Lung (tissue), 12 donors: ENCODE measurements around the gene PPP2R2C. TPM values are rescaled to one million over a fixed set of nuclear protein-coding genes. Genes with fewer than 3 reads are reported as not detected.

ENCODE experiments used
- ATAC-seq: fragments of 200-7000 bp; cut with Tn5 transposase; one replicate; pipeline ENCODE4 v1.9.1; 2020; ENCODE audit warnings: moderate number of reproducible peaks; ENCODE audit not compliant: insufficient read depth, low FRiP score
- DNase-seq, 3 donors: peaks; one replicate each; pipeline ENCODE4 v3.0.0-alpha.2; 2013 to 2017
- H3K27ac ChIP-seq, 2 donors: one replicate each; pipeline ENCODE4 v1.5.1; 2013; ENCODE audit warnings: mild to moderate bottlenecking in 2 of 2, moderate library complexity in 2 of 2, control low read depth in 1 of 2, inconsistent platforms in 1 of 2, low read depth in 1 of 2, low read length in 1 of 2
- H3K27me3 ChIP-seq, 3 donors: one replicate each; pipeline ENCODE4 v1.5.1; 2013; ENCODE audit warnings: low read length in 2 of 3; ENCODE audit not compliant: control insufficient read depth in 3 of 3, insufficient read depth in 3 of 3
- H3K36me3 ChIP-seq, 4 donors: one replicate each; pipeline ENCODE4 v1.5.1; 2013; ENCODE audit warnings: low read length in 4 of 4, mild to moderate bottlenecking in 1 of 4, moderate library complexity in 1 of 4; ENCODE audit not compliant: control insufficient read depth in 4 of 4, insufficient read depth in 4 of 4
- H3K4me1 ChIP-seq, 5 donors: one replicate each; pipeline ENCODE4 v1.5.1; 2013; ENCODE audit warnings: low read length in 5 of 5, mild to moderate bottlenecking in 2 of 5, moderate library complexity in 1 of 5; ENCODE audit not compliant: control insufficient read depth in 5 of 5, insufficient read depth in 5 of 5
- H3K4me3 ChIP-seq: one replicate; pipeline ENCODE4 v1.5.1; 2013; ENCODE audit warnings: mild to moderate bottlenecking, control low read depth, moderate library complexity
- H3K9ac ChIP-seq, 2 donors: one replicate each; pipeline ENCODE4 v1.5.1; 2013; ENCODE audit warnings: low read length in 2 of 2, control low read depth in 1 of 2; ENCODE audit not compliant: insufficient read depth in 1 of 2
- H3K9me3 ChIP-seq, 4 donors: one replicate each; pipeline ENCODE4 v1.5.1; 2013; ENCODE audit warnings: low read length in 3 of 4, mild to moderate bottlenecking in 1 of 4, moderate library complexity in 1 of 4; ENCODE audit not compliant: control insufficient read depth in 4 of 4, insufficient read depth in 3 of 4
- CTCF ChIP-seq: IDR thresholded peaks from 2 replicates; pipeline ENCODE4 v1.5.1; 2012; ENCODE audit warnings: mild to moderate bottlenecking; ENCODE audit errors: control extremely low read depth, extremely low read depth
- WGBS, 2 donors: extraction: QIAGEN DNeasy Blood & Tissue Kit; methylation state at CpG; one replicate each; pipeline ENCODE4 v1.1.7; 2013; 5-methylcytosine and 5-hydroxymethylcytosine counted together
- polyA plus RNA-seq, 2 donors: library from polyadenylated mRNA; stranded (reverse); fragments of 200-250 nt; gene quantifications; one replicate each; pipeline ENCODE4 v1.2.1, GENCODE V29; 2013
- total RNA-seq, 2 donors: library from RNA; depleted of rRNA in 1 of 2; stranded (reverse); fragments of >200 nt in 1 of 2; gene quantifications; one replicate each; pipeline ENCODE4 v1.2.1, GENCODE V29; 2014 to 2021
- donor health status: control.
- donor health status: control.
- donor health status: Bipolar disorder and iron deficiency.
- donor health status: healthy.
- donor health status: DM: yes; HTN: yes; CAD: no.

The PPP2R2C gene
- total and polyA plus RNA-seq, 4 donors, result 0.03 to 0.57 (median 0.04) TPM

GRCh38 chr4:6388713-6389112 lies 83.7 kb downstream of the PPP2R2C start:
- H3K27ac ChIP-seq, result no peak overlapping the region

DNA sequence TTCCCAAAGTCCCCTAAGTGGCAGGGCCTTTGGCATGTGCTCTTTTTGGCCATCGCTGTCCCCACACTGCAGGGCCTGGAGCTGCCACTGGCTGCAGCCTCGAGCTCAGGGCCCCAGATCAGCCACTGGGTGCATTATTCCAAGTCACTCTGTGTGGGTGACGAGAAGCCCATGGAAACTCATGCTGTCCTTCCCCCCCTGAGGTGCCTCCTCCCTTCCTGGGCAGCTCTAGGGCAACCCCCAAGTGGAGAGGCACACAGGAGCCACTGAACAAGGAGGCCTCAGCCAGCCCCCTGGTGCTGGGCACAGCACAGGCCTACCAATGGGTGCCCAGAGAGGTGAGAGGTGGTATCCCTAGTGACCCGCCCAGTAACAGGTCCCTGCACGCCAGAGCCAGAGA lies 84.5 kb downstream of the PPP2R2C start:
- Histone ChIP-seq H3K4me1 (peaks cover 0 to 3% (median 0%) of the 10 kb centered on the region in 5 donors), H3K9ac (no peak overlapping the region), H3K27ac (no peak overlapping the region), H3K27me3 (peaks cover 0 to 22% (median 6%) of the 10 kb centered on the region in 3 donors), H3K36me3 (no peaks in the 10 kb centered on the region), H3K4me3 (no peak overlapping the region), H3K9me3 (peaks cover 0 to 2% (median 0%) of the 10 kb centered on the region in 4 donors)
- TF ChIP-seq CTCF, result no peak
- ATAC-seq, result no peak
- no peak for DNase-seq
- WGBS, 2 donors, result 75 to 82% methylated on average over 5 of the region's 5 CpGs

More at GRCh38 chr4:6388713-6389112, 83.7 kb downstream of the PPP2R2C start:
- ATAC-seq (no peak), DNase-seq (no peak)
- Histone ChIP-seq H3K4me1 (peaks cover 0 to 3% (median 0%) of the 10 kb centered on the region in 5 donors), H3K27me3 (peaks cover 0 to 20% (median 4%) of the 10 kb centered on the region in 3 donors), H3K9me3 (peaks cover 0 to 2% (median 0%) of the 10 kb centered on the region in 4 donors), H3K9ac (no peak overlapping the region), H3K4me3 (no peak overlapping the region), H3K36me3 (no peaks in the 10 kb centered on the region)
- TF ChIP-seq CTCF, result no peak
- WGBS, 2 donors, result 56 to 62% methylated on average over 9 of the region's 9 CpGs

DNA sequence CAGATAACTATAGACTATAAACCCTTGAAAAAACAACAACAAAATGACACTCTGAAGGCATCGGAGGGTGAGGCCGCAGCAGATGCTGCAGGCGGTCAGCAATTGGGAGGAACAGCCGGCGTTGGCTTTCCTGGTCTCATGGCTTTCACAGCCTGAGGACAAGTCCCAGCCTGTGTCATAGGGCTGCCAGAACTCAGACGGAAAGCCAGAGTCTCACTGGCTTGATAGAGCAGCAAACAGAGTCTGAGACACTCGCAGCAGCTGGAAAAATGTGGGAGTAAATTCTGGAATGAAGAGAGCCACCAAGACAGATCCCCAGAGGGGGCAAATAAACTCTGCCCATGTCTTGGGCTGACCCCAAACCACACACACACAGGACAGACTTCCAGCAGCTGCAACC lies 86.3 kb downstream of the PPP2R2C start:
- TF ChIP-seq CTCF, result no peak
- Histone ChIP-seq H3K4me1 (peaks cover 0 to 3% (median 0%) of the 10 kb centered on the region in 5 donors), H3K36me3 (no peaks in the 10 kb centered on the region), H3K9me3 (peaks cover 0 to 2% (median 0%) of the 10 kb centered on the region in 4 donors), H3K9ac (no peak overlapping the region), H3K27ac (no peak overlapping the region), H3K4me3 (no peak overlapping the region), H3K27me3 (peaks cover under 1 to 22% (median 6%) of the 10 kb centered on the region in 3 donors)
- 67 to 77% methylated on average over 7 of the region's 7 CpGs for WGBS, 2 donors
- DNase-seq, result peak; percentile 44 to 63 (median 50)
- no peak for ATAC-seq

DNA sequence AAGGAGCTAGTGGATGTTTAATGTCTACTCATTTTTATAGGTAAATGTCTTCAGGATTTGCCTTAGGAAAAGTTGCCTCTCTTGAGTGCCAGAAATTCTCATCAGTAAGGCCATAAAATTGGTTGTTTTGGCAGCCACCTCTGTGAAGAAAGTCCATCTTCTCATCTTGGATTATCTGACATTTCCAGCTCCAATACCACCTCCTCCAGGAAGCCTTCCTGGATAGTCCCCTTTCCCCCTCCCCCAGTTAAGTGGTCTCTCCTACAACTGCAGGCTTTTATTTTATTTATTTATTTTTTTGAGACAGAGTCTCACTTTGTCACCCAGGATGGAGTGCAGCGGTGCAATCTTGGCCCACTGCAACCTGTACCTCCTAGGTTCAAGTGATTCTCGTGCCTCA lies 87.1 kb downstream of the PPP2R2C start:
- WGBS, 2 donors, result 89 to 93% methylated on average over 2 of the region's 2 CpGs
- Histone ChIP-seq H3K27me3 (peaks cover 4 to 26% (median 9%) of the 10 kb centered on the region in 3 donors), H3K4me3 (no peak overlapping the region), H3K9me3 (peaks cover 0 to 2% (median 0%) of the 10 kb centered on the region in 4 donors), H3K9ac (no peak overlapping the region), H3K36me3 (no peaks in the 10 kb centered on the region), H3K4me1 (peaks cover 0 to 3% (median 0%) of the 10 kb centered on the region in 5 donors), H3K27ac (no peak overlapping the region)
- DNase-seq, result no peak
- ATAC-seq, result no peak
- TF ChIP-seq CTCF, result no peak
